Upper lobe of left lung (tissue), 6 donors: ENCODE results near the gene PLIN4. TPM values are rescaled to one million over a fixed set of nuclear protein-coding genes. Genes with fewer than 3 reads are reported as not detected.
A peak's percentile ranks its signal among the peaks of the same experiment; 100 is the strongest.

ENCODE experiments used
- ATAC-seq, 2 donors: fragments of 200-7000 bp; cut with Tn5 transposase; one replicate each; pipeline ENCODE4 v1.9.1; 2022; ENCODE audit warnings: mild to moderate bottlenecking in 2 of 2, moderate library complexity in 2 of 2; ENCODE audit not compliant: low FRiP score in 2 of 2
- DNase-seq, 2 donors: peaks; one replicate each; pipeline ENCODE4 v3.0.0-alpha.2; 2019 to 2020
- H3K27ac ChIP-seq, 4 donors: fragments of 200-600 bp; sonication (generic); one replicate each; pipeline ENCODE4 v1.5.1; 2016 to 2019
- H3K27me3 ChIP-seq, 4 donors: fragments of 200-600 bp; sonication (generic); one replicate each; pipeline ENCODE4 v1.5.1; 2017 to 2019
- H3K36me3 ChIP-seq, 4 donors: fragments of 200-600 bp; sonication (generic); one replicate each; pipeline ENCODE4 v1.5.1; 2016 to 2019
- H3K4me1 ChIP-seq, 4 donors: fragments of 200-600 bp; sonication (generic); one replicate each; pipeline ENCODE4 v1.5.1; 2018 to 2019
- H3K4me3 ChIP-seq, 4 donors: fragments of 200-600 bp; sonication (generic); one replicate each; pipeline ENCODE4 v1.5.1; 2017 to 2019; ENCODE audit warnings: mild to moderate bottlenecking in 2 of 4, moderate library complexity in 1 of 4
- H3K9me3 ChIP-seq, 4 donors: fragments of 200-600 bp; sonication (generic); one replicate each; pipeline ENCODE4 v1.5.1; 2018 to 2019
- CTCF ChIP-seq, 6 experiments: fragments of 450-650 bp in 4 of 6; fragments of 200-600 bp in 2 of 6; sonication (generic) in 2 of 6; IDR thresholded peaks; one replicate each; pipeline ENCODE4 v1.5.1; 2016 to 2019; ENCODE audit warnings: antibody characterized with exemption in 6 of 6
- EP300 ChIP-seq, 4 donors: sonication (generic); formaldehyde crosslinking; IDR thresholded peaks; one replicate each; pipeline ENCODE4 v1.5.1; 2017; ENCODE audit warnings: antibody characterized with exemption in 4 of 4, control low read depth in 2 of 4
- POLR2A ChIP-seq, 4 donors: fragments of 450-650 bp; IDR thresholded peaks; one replicate each; pipeline ENCODE4 v1.5.1; 2016 to 2017; ENCODE audit warnings: antibody characterized with exemption in 4 of 4, mild to moderate bottlenecking in 2 of 4
- POLR2AphosphoS5 ChIP-seq, 2 donors: sonication (generic); formaldehyde crosslinking; IDR thresholded peaks; one replicate each; pipeline ENCODE4 v1.5.1; 2017; ENCODE audit warnings: antibody characterized with exemption in 2 of 2
- WGBS, 2 donors: methylation state at CpG; one replicate each; pipeline ENCODE4 v1.1.5; 2017 to 2018; 5-methylcytosine and 5-hydroxymethylcytosine counted together
- total RNA-seq, 6 donors: library from RNA; depleted of rRNA in 4 of 6; stranded (reverse); fragments of >200 nt in 4 of 6; gene quantifications; one replicate each; pipeline versions ENCODE4 v1.1.0 to v1.2.1, GENCODE V29; 2016 to 2021
- donor health status: DM: no; HTN: no; CAD: no; lungs with moderate emphysema.
- donor health status: DM: no; HTN: yes; CAD: no; lungs with severe emphysema.

The PLIN4 gene
- total RNA-seq, 6 donors from 2014 or later, result 1.8 to 11.5 (median 3.8) TPM

- Histone ChIP-seq H3K36me3 (peaks cover 2 to 42% (median 24%) of the 10 kb centered on the region in 4 donors), H3K9me3 (no peaks in the 10 kb centered on the region), H3K4me1 (no peaks in the 10 kb centered on the region), H3K27ac (no peak overlapping the region), H3K4me3 (no peak overlapping the region), H3K27me3 (no peaks in the 10 kb centered on the region)
- WGBS, 2 donors, result 90 to 98% methylated on average over 5 to 12 of the region's 12 CpGs
- ATAC-seq (no peak), DNase-seq (no peak)
- TF ChIP-seq EP300 (IDR thresholded peaks at IDR 0.05) (no peak), POLR2A (IDR thresholded peaks at IDR 0.05) (no peak), POLR2AphosphoS5 (IDR thresholded peaks at IDR 0.05) (no peak), CTCF (IDR thresholded peaks at IDR 0.05) (no peak)
Measured at GRCh38 chr19:4507150-4507452, 11.2 kb downstream of the PLIN4 start.

DNA sequence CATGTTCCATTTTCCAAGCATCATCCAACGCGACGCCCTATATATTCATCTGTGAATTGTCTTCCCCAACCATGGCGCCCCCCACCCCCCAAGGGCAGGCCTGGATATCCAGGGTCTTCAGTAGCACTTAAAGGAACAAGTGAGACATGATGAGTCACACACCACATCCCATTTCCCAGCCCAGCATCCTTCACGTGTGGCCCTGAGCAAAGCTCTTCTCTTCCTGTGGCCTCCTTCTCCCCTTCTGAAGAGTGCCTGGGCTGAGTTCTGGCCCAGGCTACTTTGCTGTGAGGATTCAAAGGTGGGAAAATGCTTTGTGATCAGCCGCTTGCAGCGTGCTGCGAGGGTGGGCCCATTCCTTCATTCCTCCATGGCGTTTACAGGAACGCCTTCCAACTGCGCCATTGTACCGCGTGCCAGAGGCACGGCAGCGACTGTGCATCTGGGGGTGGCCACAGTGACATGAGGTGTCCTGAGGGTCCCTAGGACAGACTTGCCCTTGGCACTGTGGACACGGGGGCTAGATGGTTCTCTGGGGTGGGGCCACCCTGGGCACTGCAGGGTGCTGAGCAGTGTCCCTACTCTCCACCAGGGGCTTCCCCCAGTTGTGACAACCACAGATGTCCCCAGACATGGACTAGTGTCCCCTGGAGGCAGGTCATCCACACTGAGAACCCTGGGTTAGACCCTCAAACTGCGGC lies 11.7 kb downstream of the PLIN4 start:
- Histone ChIP-seq H3K9me3 (no peaks in the 10 kb centered on the region), H3K36me3 (peaks cover 2 to 47% (median 28%) of the 10 kb centered on the region in 4 donors), H3K4me3 (no peak overlapping the region), H3K27ac (no peak overlapping the region), H3K4me1 (no peaks in the 10 kb centered on the region), H3K27me3 (no peaks in the 10 kb centered on the region)
- WGBS, 2 donors, result 83 to 87% methylated on average over 5 to 16 of the region's 17 CpGs
- TF ChIP-seq POLR2A (IDR thresholded peaks at IDR 0.05), result no peak
- no peak for TF ChIP-seq EP300 (IDR thresholded peaks at IDR 0.05)
- no peak for TF ChIP-seq CTCF (IDR thresholded peaks at IDR 0.05)
- no peak for TF ChIP-seq POLR2AphosphoS5 (IDR thresholded peaks at IDR 0.05)
- ATAC-seq, result no peak
- no peak for DNase-seq

GRCh38 chr19:4505570-4506448 lies 12.5 kb downstream of the PLIN4 start:
- peaks cover 2 to 55% (median 36%) of the 10 kb centered on the region in 4 donors for H3K36me3 ChIP-seq
- H3K9me3 ChIP-seq, result no peaks in the 10 kb centered on the region
- no peak overlapping the region for H3K4me3 ChIP-seq
- no peak overlapping the region for H3K27ac ChIP-seq
- DNase-seq (peak in 1 of 2 donors; percentile 75), ATAC-seq (no peak)
- H3K4me1 ChIP-seq, result no peaks in the 10 kb centered on the region
- 93 to 97% methylated on average over 33 to 34 of the region's 34 CpGs for WGBS, 2 donors
- no peaks in the 10 kb centered on the region for H3K27me3 ChIP-seq
- TF ChIP-seq EP300 (IDR thresholded peaks at IDR 0.05) (no peak), POLR2AphosphoS5 (IDR thresholded peaks at IDR 0.05) (no peak), POLR2A (IDR thresholded peaks at IDR 0.05) (no peak), CTCF (IDR thresholded peaks at IDR 0.05) (no peak)

GRCh38 chr19:4504891-4505569 lies 13.3 kb downstream of the PLIN4 start:
- H3K27me3 ChIP-seq, result no peaks in the 10 kb centered on the region
- H3K36me3 ChIP-seq, result peaks cover 2 to 61% (median 42%) of the 10 kb centered on the region in 4 donors
- 84 to 85% methylated on average over 9 to 15 of the region's 15 CpGs for WGBS, 2 donors
- no peaks in the 10 kb centered on the region for H3K4me1 ChIP-seq
- no peaks in the 10 kb centered on the region for H3K9me3 ChIP-seq
- no peak for DNase-seq
- H3K27ac ChIP-seq, result no peak overlapping the region
- no peak for ATAC-seq
- TF ChIP-seq CTCF (IDR thresholded peaks at IDR 0.05) (no peak), EP300 (IDR thresholded peaks at IDR 0.05) (no peak), POLR2A (IDR thresholded peaks at IDR 0.05) (no peak), POLR2AphosphoS5 (IDR thresholded peaks at IDR 0.05) (no peak)
- H3K4me3 ChIP-seq, result no peak overlapping the region
